Measurements from ENCODE around the gene ACVR1. TPM values are rescaled to one million over a fixed set of nuclear protein-coding genes. Genes with fewer than 3 reads are reported as not detected.

The ACVR1 gene
- total and polyA plus RNA-seq, 5 donors = 20.6 to 59.3 (median 48.8) TPM

DNA sequence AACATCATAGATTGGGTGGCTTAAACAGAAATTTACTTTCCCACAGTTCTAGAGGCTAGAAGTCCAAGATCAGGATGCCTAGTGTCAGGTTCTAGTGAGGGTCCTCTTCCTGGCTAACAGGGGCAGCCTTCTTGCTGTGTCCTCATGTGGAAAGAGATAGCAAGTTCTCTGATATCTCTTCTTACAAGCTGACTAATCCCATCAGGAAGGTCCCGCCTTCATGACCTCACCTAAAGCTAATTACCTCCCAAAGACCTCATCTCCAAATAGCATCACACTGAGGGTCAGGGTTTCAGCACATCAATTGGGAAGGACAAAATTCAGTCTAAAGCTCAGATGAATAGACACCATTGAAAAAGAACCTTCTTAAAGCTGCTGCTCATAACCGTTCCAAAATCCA, 22.9 kb downstream of the ACVR1 start:
- H3K9me3 ChIP-seq (ENCODE audit: control insufficient read depth, low read length) = no peaks in the 10 kb centered on the region
- no peaks in the 10 kb centered on the region for H3K27me3 ChIP-seq (ENCODE audit: control insufficient read depth, insufficient read depth)
- ATAC-seq (peak in 1 of 2 donors; percentile 74), DNase-seq (no peak)
- intact Hi-C loops (cut with DNase I) = no loop called here
- peaks cover 11% of the 10 kb centered on the region for H3K4me1 ChIP-seq (ENCODE audit: control insufficient read depth, insufficient read depth, low read length)
- 72% methylated on average over 2 of the region's 2 CpGs for WGBS
- H3K27ac ChIP-seq (ENCODE audit: low read length) = no peak overlapping the region
- no peak overlapping the region for H3K4me3 ChIP-seq (ENCODE audit: low read length)

DNA sequence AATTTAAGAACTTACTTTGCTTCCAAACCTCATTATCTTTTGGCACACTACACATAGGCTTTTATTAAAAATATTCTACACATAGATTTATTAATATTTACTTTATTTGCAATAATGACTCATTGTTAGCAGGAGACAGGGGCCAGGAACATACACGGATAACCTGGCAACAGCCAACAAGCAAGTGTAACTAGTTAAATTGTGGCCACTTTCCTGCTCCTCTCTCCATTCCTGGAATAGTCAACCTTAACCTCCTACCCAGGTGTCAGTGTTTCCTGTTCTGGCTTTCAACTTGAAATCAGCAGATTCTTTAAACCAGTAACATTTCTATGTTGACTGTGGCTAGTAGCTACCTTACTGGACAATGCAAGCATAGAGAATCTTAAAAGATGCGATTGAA, 26.5 kb downstream of the ACVR1 start:
- Histone ChIP-seq H3K4me3 (ENCODE audit: low read length) (no peak overlapping the region), H3K27me3 (ENCODE audit: control insufficient read depth, insufficient read depth) (no peaks in the 10 kb centered on the region), H3K4me1 (ENCODE audit: control insufficient read depth, insufficient read depth, low read length) (peaks cover 12% of the 10 kb centered on the region), H3K27ac (ENCODE audit: low read length) (no peak overlapping the region), H3K9me3 (ENCODE audit: control insufficient read depth, low read length) (no peaks in the 10 kb centered on the region)
- no peak for ATAC-seq
- DNase-seq = no peak
- intact Hi-C loops (cut with DNase I) = no loop called here
- 65% methylated on average over 2 of the region's 2 CpGs for WGBS

DNA sequence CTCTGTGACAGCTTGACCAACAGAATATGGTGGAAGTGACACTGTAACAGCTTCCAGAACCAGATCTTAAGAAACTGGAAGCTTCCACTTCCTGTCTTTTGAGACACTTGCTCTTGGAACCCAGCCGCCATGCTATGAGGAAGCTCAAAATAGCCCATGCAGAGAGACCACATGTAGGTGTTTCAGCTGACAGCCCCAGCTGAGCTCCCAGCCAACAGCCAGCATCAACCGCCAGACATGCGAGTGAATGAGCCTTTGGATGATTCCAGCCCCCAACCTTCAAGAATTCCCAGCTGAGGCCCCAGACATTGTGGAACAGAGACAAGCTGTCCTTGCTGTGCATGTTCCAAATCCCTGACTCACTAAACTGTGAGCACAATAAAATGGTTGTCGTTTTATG, 27.9 kb downstream of the ACVR1 start:
- DNase-seq (no peak), ATAC-seq (no peak)
- intact Hi-C loops (cut with DNase I) = no loop called here
- 92% methylated on average over 4 of the region's 4 CpGs for WGBS
- Histone ChIP-seq H3K9me3 (ENCODE audit: control insufficient read depth, low read length) (no peaks in the 10 kb centered on the region), H3K27ac (ENCODE audit: low read length) (no peak overlapping the region), H3K4me3 (ENCODE audit: low read length) (no peak overlapping the region), H3K27me3 (ENCODE audit: control insufficient read depth, insufficient read depth) (no peaks in the 10 kb centered on the region), H3K4me1 (ENCODE audit: control insufficient read depth, insufficient read depth, low read length) (peaks cover 12% of the 10 kb centered on the region)

DNA sequence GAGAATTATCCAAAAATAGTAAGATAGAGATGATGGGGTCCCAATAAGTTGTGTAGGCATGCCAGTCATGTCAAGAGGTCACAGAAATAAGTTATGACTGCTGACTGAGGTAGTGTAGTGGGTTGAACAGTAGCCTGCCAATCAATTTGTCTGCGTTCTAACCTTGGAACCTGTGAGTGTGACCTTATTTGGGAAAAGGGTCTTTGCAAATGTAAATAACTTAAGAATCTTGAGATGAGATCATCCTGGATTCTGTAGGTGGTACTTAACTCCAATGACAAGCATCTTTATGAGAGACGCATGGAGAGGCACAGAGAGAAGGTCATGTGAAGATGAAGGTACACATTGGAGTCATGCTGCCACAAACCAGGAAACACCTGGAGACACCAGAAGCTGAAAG, 31.0 kb downstream of the ACVR1 start:
- no peak for ATAC-seq
- 95% methylated on average over 2 of the region's 2 CpGs for WGBS
- no peaks in the 10 kb centered on the region for H3K27me3 ChIP-seq (ENCODE audit: control insufficient read depth, insufficient read depth)
- intact Hi-C loops (cut with DNase I) = no loop called here
- H3K9me3 ChIP-seq (ENCODE audit: control insufficient read depth, low read length) = no peaks in the 10 kb centered on the region
- peaks cover 22% of the 10 kb centered on the region for H3K4me1 ChIP-seq (ENCODE audit: control insufficient read depth, insufficient read depth, low read length)
- no peak overlapping the region for H3K27ac ChIP-seq (ENCODE audit: low read length)
- DNase-seq = no peak
- H3K4me3 ChIP-seq (ENCODE audit: low read length) = no peak overlapping the region

DNA sequence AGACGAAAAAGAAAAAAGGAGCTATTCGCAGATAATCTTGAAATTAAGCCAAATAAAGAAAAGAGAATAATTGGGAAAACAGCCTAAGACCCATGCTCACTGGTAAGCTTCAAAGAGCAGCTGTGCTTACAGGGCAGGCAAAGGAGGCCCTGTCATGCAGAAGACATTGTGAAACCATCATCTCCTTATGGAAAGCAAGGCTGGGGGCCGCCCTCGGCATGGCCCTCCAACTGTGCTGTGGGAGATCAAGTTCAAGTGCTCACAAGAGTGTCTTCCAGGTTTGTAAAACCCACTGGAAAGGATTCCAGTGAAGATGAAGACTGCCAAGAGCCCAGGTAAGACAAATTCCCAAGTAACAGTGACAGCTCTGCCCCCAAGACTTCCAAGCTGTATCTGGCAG, 32.2 kb downstream of the ACVR1 start:
- Histone ChIP-seq H3K4me3 (ENCODE audit: low read length) (no peak overlapping the region), H3K4me1 (ENCODE audit: control insufficient read depth, insufficient read depth, low read length) (peaks cover 27% of the 10 kb centered on the region), H3K27me3 (ENCODE audit: control insufficient read depth, insufficient read depth) (no peaks in the 10 kb centered on the region), H3K9me3 (ENCODE audit: control insufficient read depth, low read length) (no peaks in the 10 kb centered on the region), H3K27ac (ENCODE audit: low read length) (no peak overlapping the region)
- intact Hi-C loops (cut with DNase I) = no loop called here
- 75% methylated on average over 4 of the region's 4 CpGs for WGBS
- ATAC-seq (no peak), DNase-seq (no peak)

DNA sequence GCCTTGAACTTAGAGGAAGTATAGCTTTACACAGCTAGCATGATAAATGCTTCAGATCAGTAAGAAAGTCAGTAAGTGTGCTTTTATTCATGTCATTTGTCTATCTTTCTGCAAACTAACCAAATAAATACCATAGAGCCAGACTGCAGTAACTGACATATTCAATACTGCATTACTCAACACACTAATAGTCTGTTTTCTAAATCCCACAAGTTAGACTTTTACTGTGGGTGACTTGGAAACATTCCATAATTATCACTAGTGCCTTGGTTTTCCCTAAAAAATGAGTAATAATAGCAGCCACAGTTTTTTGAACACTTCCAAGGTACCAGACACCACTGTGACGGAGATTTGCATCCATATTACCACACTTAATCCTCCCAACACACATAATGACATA, 33.0 kb downstream of the ACVR1 start:
- Histone ChIP-seq H3K9me3 (ENCODE audit: control insufficient read depth, low read length) (no peaks in the 10 kb centered on the region), H3K27me3 (ENCODE audit: control insufficient read depth, insufficient read depth) (no peaks in the 10 kb centered on the region), H3K27ac (ENCODE audit: low read length) (no peak overlapping the region), H3K4me1 (ENCODE audit: control insufficient read depth, insufficient read depth, low read length) (peaks cover 28% of the 10 kb centered on the region), H3K4me3 (ENCODE audit: low read length) (no peak overlapping the region)
- DNase-seq = no peak
- intact Hi-C loops (cut with DNase I) = no loop called here
- no peak for ATAC-seq
- 94% methylated on average over 1 of the region's 1 CpG for WGBS

DNA sequence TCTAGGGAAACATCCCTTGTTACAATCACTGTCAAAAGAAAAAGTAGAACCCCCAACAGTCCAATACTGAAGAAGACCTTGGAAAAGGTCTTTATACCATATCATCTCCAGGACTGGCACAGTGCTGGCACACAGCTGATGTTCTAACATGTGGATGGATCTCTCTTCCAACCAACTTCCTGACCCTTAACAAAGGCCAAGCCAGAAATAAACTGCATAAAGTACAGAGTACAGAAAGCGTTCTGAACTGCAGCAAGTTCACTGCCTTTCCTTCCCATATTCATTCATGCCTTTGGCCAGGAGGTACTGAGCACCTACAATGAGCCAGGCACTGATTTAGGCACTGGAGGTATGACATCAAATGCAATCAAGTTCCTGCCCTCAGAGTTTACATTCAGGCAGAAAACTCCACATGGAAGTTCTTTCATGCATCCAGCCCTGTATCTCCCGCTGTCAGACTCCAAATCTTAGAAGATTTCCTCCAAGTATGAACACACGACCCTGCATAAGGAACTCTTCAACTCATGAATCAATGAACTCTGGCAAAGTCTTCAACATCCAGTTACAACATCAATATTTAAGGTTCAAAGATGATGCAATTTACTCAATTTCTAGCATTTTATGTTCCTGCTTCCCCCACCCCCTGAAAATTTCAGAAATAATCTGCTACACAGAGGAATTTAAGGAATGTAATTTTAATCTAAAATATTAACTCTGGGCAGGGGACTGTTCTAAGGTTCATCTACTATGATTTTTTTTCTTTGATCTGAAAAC, 33.8 kb downstream of the ACVR1 start:
- intact Hi-C loops (cut with DNase I) = no loop called here
- Histone ChIP-seq H3K9me3 (ENCODE audit: control insufficient read depth, low read length) (no peaks in the 10 kb centered on the region), H3K4me1 (ENCODE audit: control insufficient read depth, insufficient read depth, low read length) (peaks cover 31% of the 10 kb centered on the region), H3K27ac (ENCODE audit: low read length) (peak overlapping the region; percentile 67), H3K4me3 (ENCODE audit: low read length) (no peak overlapping the region), H3K27me3 (ENCODE audit: control insufficient read depth, insufficient read depth) (no peaks in the 10 kb centered on the region)
- 46% methylated on average over 3 of the region's 3 CpGs for WGBS
- no peak for DNase-seq
- ATAC-seq = no peak

DNA sequence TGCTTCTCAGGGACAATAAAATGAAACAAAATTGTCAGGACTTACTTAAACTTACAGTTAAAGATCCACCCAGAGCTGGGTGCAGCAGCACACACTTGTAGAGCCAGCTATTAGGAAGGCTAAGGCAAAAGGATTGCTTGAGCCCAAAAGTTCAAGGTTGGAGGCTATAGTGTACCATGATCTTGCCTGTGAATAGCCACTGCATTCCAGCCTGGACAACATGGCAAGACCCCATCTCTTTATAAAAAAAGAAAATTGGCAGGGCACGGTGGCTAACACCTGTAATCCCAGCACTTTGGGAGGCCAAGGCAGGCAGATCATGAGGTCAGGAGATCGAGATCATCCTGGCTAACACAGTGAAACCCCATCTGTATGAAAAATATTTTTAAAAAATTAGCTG, 34.6 kb downstream of the ACVR1 start:
- peaks cover 31% of the 10 kb centered on the region for H3K4me1 ChIP-seq (ENCODE audit: control insufficient read depth, insufficient read depth, low read length)
- DNase-seq = no peak
- intact Hi-C loops (cut with DNase I) = no loop called here

DNA sequence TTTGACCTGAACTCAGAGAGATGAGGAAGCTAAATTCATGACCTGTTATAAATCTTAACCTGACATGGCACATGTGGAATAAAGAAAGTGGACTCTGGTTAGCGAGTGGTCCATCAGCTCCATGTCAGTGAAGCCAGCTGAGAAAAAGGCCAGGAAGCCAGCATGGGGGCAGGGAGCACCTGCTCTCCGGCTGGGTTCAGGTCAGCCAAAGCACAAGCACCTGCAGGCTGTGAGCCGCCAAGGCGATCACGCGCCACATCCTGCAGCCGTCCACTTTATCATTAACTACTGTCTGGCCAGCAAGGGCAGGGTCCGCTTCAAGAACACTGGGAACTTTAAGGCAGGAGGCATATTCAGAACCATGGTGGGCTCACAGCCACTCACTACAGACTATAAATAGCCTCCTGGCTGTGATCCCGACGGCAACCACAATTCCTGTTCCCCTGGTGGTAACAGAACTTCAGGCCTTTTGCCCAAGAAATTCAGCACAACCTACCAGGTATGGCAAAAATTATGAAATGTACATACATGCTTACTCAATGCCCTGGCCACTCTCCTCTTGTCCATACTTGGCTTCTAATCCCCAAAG, 35.5 kb downstream of the ACVR1 start:
- WGBS = 30% methylated on average over 10 of the region's 10 CpGs
- Histone ChIP-seq H3K27me3 (ENCODE audit: control insufficient read depth, insufficient read depth) (no peaks in the 10 kb centered on the region), H3K27ac (ENCODE audit: low read length) (peak overlapping the region; percentile 62), H3K4me1 (ENCODE audit: control insufficient read depth, insufficient read depth, low read length) (peaks cover 34% of the 10 kb centered on the region), H3K9me3 (ENCODE audit: control insufficient read depth, low read length) (no peaks in the 10 kb centered on the region), H3K4me3 (ENCODE audit: low read length) (no peak overlapping the region)
- ATAC-seq (peak; percentile 55 to 66), DNase-seq (peak; percentile 41 to 75 (median 57))
- intact Hi-C loops (cut with DNase I) = no loop called here

More for the DNA sequence above, 34.6 kb downstream of the ACVR1 start:
- Histone ChIP-seq H3K9me3 (ENCODE audit: control insufficient read depth, low read length) (no peaks in the 10 kb centered on the region), H3K27ac (ENCODE audit: low read length) (peak overlapping the region; percentile 66), H3K4me3 (ENCODE audit: low read length) (no peak overlapping the region), H3K27me3 (ENCODE audit: control insufficient read depth, insufficient read depth) (no peaks in the 10 kb centered on the region)
- ATAC-seq = no peak
- 98% methylated on average over 2 of the region's 2 CpGs for WGBS

DNA sequence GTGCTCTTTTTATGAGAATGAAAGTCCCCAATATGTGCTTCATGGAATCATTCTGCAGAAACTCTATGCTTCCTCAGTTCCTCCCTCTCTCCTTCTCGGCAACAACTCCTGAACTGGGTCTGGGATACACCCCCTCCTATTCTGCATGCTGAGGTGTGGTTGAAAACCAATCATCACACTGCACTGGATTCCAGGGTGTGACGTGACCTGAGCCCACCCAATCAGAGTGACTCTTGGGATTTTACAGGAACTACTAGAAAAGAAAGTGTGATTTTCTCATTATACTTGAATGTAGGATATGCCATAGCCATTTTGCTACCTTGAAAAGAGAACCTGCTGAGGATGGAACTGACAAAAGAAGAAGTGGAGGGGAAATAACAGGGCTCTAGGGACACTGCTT, 36.3 kb downstream of the ACVR1 start:
- no peak for DNase-seq
- H3K4me3 ChIP-seq (ENCODE audit: low read length) = no peak overlapping the region
- ATAC-seq = no peak
- H3K27me3 ChIP-seq (ENCODE audit: control insufficient read depth, insufficient read depth) = no peaks in the 10 kb centered on the region
- intact Hi-C loops (cut with DNase I) = loop anchor here in 1 of 4 donors (10.0 kb wide), 1 partner anchor 55 kb away; no protein-coding TSS in a partner anchor
- peaks cover 32% of the 10 kb centered on the region for H3K4me1 ChIP-seq (ENCODE audit: control insufficient read depth, insufficient read depth, low read length)
- 58% methylated on average over 2 of the region's 2 CpGs for WGBS
- no peaks in the 10 kb centered on the region for H3K9me3 ChIP-seq (ENCODE audit: control insufficient read depth, low read length)
- H3K27ac ChIP-seq (ENCODE audit: low read length) = peak overlapping the region; percentile 62

DNA sequence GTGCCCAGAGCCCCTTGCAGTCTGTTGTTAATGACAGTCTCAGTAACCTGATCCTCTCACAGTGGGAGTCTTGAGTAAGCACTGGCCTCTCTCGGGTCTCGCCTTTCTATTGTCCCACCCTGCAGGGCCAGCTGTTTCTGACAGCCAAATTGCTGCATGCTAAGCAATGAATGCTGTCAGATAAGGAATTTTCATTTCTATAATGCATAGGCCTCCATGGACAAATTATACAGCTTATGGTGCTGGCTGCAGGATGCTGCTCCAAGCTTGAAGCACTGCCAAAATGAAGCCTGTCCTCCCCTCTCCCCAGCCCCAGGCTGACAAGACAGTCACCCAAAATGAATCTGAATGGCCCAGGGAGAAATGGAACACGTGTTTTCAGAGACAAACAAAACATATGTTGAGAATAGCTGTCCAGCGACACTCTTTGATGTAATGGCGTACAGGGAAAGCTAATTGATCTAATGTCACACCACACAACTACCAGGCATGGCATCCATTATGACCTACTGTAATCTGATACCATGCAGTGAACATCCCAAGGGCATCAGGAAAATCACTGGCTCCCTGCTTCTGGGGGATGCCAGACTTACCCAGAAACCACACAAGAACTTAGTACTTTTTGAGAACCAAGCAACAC, 36.8 kb downstream of the ACVR1 start:
- intact Hi-C loops (cut with DNase I) = loop anchor here in 1 of 4 donors (10.0 kb wide), 1 partner anchor 54 kb away; no protein-coding TSS in a partner anchor
- DNase-seq = peak in 1 of 3 donors; percentile 64
- WGBS = 35% methylated on average over 5 of the region's 5 CpGs
- Histone ChIP-seq H3K9me3 (ENCODE audit: control insufficient read depth, low read length) (no peaks in the 10 kb centered on the region), H3K4me3 (ENCODE audit: low read length) (no peak overlapping the region), H3K27ac (ENCODE audit: low read length) (peak overlapping the region; percentile 62), H3K4me1 (ENCODE audit: control insufficient read depth, insufficient read depth, low read length) (peaks cover 32% of the 10 kb centered on the region), H3K27me3 (ENCODE audit: control insufficient read depth, insufficient read depth) (no peaks in the 10 kb centered on the region)
- ATAC-seq = peak; percentile 39 to 40

All from right cardiac atrium (tissue), 5 donors.